HUES6 (cell line): ENCODE data around the gene MRPL44.

Source experiments
- H3K27ac ChIP-seq: 2 replicates; pipeline ENCODE4 v1.7.0; 2013; ENCODE audit warnings: low read depth, mild to moderate bottlenecking, low read length, inconsistent platforms
- H3K27me3 ChIP-seq: 2 replicates; pipeline ENCODE4 v1.6.1; 2013; ENCODE audit warnings: low read length; ENCODE audit not compliant: control insufficient read depth, insufficient read depth
- H3K36me3 ChIP-seq: 2 replicates; pipeline ENCODE4 v1.6.1; 2013; ENCODE audit warnings: low read length; ENCODE audit not compliant: control insufficient read depth, insufficient read depth
- H3K4me1 ChIP-seq: 2 replicates; pipeline ENCODE4 v1.6.1; 2013; ENCODE audit warnings: low read length; ENCODE audit not compliant: control insufficient read depth, insufficient read depth
- H3K4me3 ChIP-seq: 2 replicates; pipeline ENCODE4 v1.5.1; 2013; ENCODE audit warnings: low read depth, low read length
- H3K9ac ChIP-seq: one replicate; pipeline ENCODE4 v1.6.1; 2013; ENCODE audit warnings: mild to moderate bottlenecking, low read length
- H3K9me3 ChIP-seq: 2 replicates; pipeline ENCODE4 v1.6.1; 2013; ENCODE audit warnings: low read depth, low read length; ENCODE audit not compliant: control insufficient read depth, insufficient read depth

Gene MRPL44

DNA sequence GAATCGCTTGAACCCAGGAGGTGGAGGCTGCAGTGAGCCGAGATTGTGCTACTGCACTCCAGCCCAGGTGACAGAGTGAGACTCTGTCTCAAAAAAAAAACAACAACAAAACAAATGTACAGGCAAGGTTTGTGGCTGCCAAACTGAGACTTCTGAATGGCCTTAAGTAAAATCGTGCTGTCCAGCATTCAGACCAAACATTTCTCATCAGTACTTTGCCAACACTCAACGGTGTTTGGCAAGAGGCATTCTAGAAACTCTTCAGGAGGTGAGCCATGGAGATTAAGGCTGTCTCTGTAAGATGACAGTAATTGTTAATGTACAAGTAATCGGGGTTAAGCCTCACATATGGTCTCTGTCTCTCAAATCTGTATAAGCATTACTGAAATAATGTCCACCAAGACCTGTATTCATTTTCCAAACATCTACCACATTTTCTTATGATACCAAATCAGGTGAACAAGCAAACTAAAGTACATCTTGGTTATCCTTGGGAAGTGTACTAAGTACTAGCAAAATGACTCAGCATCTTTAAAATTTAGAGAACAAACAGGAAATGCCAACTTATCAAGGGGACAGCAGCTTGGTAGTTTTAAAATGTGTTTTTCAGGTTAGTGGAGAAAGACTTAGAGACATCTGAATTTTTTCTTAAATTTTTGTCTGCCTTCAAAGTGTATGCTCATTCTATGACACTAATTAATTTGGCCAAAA lies 52.5 kb downstream of the MRPL44 start:
- H3K4me1 ChIP-seq: peaks cover 28% of the 10 kb centered on the region
- H3K9me3 ChIP-seq: no peaks in the 10 kb centered on the region
- H3K36me3 ChIP-seq: peaks cover 3% of the 10 kb centered on the region; the same call in 1 of the 2 replicates
- no peaks in the 10 kb centered on the region for H3K27me3 ChIP-seq
- H3K9ac ChIP-seq: no peak overlapping the region
- H3K4me3 ChIP-seq: no peak overlapping the region
- 0 out of 2 replicates have a peak overlapping the region, but pooled peaks have one; percentile 42 for H3K27ac ChIP-seq

DNA sequence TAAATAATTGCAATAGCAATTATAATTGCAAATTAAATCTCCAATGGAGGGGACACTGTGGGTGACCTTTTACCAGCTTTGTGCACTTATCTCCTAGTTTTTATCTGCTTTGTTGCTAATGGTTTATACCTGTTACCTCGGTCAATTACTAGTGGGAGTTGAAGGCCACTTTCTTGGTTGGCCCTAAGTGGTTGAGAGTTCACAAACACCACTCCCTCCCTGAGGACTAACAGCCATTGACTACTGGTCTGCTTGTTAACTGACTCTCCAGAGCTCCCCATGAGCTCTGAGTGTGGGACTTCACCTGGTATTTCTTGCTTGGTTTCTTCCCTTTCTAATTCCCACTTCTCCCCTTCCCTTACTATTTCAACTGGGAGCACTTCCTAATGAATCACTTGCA lies 54.6 kb downstream of the MRPL44 start:
- no peaks in the 10 kb centered on the region for H3K27me3 ChIP-seq
- no peak overlapping the region for H3K4me3 ChIP-seq
- no peaks in the 10 kb centered on the region for H3K9me3 ChIP-seq
- peaks cover 28% of the 10 kb centered on the region for H3K4me1 ChIP-seq
- H3K36me3 ChIP-seq: peaks cover 3% of the 10 kb centered on the region; the same call in 1 of the 2 replicates
- H3K9ac ChIP-seq: no peak overlapping the region
- no peak overlapping the region for H3K27ac ChIP-seq

DNA sequence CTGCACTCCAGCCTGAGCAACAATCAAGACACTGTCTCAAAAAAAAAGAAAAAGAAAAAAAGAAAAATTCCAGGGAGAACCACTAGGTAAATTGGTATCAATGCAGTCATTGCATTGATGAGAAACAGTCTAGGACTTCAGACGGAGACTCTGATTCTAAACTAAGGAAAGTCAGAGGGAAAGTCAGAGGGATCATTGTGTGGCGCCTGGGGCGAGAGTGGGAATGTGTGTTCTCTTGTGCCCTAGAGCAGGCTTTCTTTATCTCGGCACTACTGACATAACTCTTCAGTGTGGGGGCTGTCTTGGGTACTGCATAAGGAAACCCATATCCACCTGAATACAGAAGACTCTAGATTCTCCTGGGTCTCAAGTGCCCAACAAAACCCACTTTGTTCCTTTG lies 57.1 kb downstream of the MRPL44 start:
- Histone ChIP-seq H3K27ac (no peak overlapping the region), H3K9me3 (no peaks in the 10 kb centered on the region), H3K4me3 (no peak overlapping the region), H3K27me3 (no peaks in the 10 kb centered on the region), H3K36me3 (peaks cover 3% of the 10 kb centered on the region; the same call in 1 of the 2 replicates), H3K9ac (no peak overlapping the region), H3K4me1 (peaks cover 18% of the 10 kb centered on the region)

DNA sequence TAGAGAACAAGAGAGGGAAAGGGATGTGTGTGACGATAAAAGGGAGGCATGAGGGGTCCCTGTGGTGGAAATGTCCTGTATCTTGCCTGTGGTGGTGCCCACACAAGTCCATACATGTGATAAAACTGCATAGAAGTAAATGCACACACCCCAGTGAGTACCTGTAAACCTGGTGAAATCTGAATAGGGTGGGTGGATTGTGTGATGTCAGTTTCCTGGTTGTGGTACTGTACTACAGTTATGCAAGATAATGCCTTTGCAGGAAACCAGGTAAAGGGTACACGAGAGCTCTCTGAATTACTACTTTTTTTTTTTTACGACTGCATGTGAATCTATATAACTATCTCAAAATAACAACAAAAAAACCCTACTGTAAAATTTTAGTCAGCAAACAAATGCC lies 59.7 kb downstream of the MRPL44 start:
- Histone ChIP-seq H3K27ac (no peak overlapping the region), H3K9me3 (no peaks in the 10 kb centered on the region), H3K4me1 (peaks cover 3% of the 10 kb centered on the region; the same call in 1 of the 2 replicates), H3K4me3 (no peak overlapping the region), H3K36me3 (peaks cover 10% of the 10 kb centered on the region; the same call in 1 of the 2 replicates), H3K27me3 (no peaks in the 10 kb centered on the region), H3K9ac (no peak overlapping the region)
